K562 (cell line): ENCODE data around the gene MMP24OS. TPM values are rescaled to one million over a fixed set of nuclear protein-coding genes. Genes with fewer than 3 reads are reported as not detected.

Experiments used
- ATAC-seq: fragments of 200-7000 bp; cut with Tn5 transposase; 3 replicates; pipeline ENCODE4 v1.9.1; 2020; ENCODE audit warnings: moderate library complexity
- BruUV-seq: library from RNA; stranded (reverse); fragments of 400-500 nt; replicated peaks from 2 replicates; lab custom pipeline; 2021; lab: Mats Ljungman, UMichigan
- CTCF ChIA-PET: fragments of 300-600 bp; formaldehyde crosslinking; extraction: SDS; loops from one replicate; lab custom pipeline; 2021; ENCODE audit warnings: low intra/inter-chr PET ratio; lab: Yijun Ruan, JAX
- POLR2A ChIA-PET: fragments of 300-600, 350-650 bp; sonication (Branson Sonifier 250); formaldehyde crosslinking; extraction: SDS; loops from one replicate; lab custom pipeline; 2021; ENCODE audit warnings: antibody characterized with exemption, inconsistent platforms; lab: Yijun Ruan, JAX
- DNase-seq, 4 experiments: peaks; one replicate each; pipeline versions ENCODE4 v3.0.0 to v3.0.0-alpha.2; 2011 to 2018; ENCODE audit warnings: low spot score in 3 of 4, mixed read lengths in 3 of 4; ENCODE audit errors: extremely low read depth in 1 of 4
- FAIRE-seq: peaks from 2 replicates; lab custom pipeline; 2011; peaks lifted over from hg19 to GRCh38; lab: Jason Lieb, UNC
- H2AFZ ChIP-seq: 2 replicates; pipeline ENCODE4 v1.6.0; 2011; ENCODE audit warnings: low read depth, low read length, control low read depth, inconsistent platforms
- H3K27ac ChIP-seq: fragments of 200-600 bp; 3 replicates; pipeline ENCODE4 v1.8.0; 2011; ENCODE audit warnings: low read depth, mild to moderate bottlenecking, control low read depth, inconsistent platforms, low read length, moderate library complexity, mixed read lengths; ENCODE audit errors: extremely low read depth
- H3K27me3 ChIP-seq, 2 experiments: fragments of 300-600 bp in 1 of 2; 2 replicates in 1 of 2; 3 replicates in 1 of 2; pipeline versions ENCODE4 v1.6.0 to v1.8.0; 2011; ENCODE audit warnings: inconsistent platforms in 2 of 2, low read length in 2 of 2, mild to moderate bottlenecking in 1 of 2, mixed read lengths in 1 of 2, moderate library complexity in 1 of 2; ENCODE audit not compliant: control insufficient read depth in 2 of 2, insufficient read depth in 2 of 2
- H3K36me3 ChIP-seq: fragments of 300-600 bp; 3 replicates; pipeline ENCODE4 v1.8.0; 2011; ENCODE audit warnings: mild to moderate bottlenecking, low read length, inconsistent platforms; ENCODE audit not compliant: control insufficient read depth, insufficient read depth
- H3K4me1 ChIP-seq, 2 experiments: fragments of 200-600 bp in 1 of 2; replicated peaks in 1 of 2; 2 replicates in 1 of 2; 3 replicates in 1 of 2; pipeline versions ENCODE4 v1.5.1 to v1.8.0; 2011; ENCODE audit warnings: inconsistent platforms in 2 of 2, low read length in 2 of 2, mild to moderate bottlenecking in 1 of 2, mixed read lengths in 1 of 2, moderate library complexity in 1 of 2; ENCODE audit not compliant: control insufficient read depth in 2 of 2, insufficient read depth in 2 of 2
- H3K4me2 ChIP-seq: 2 replicates; pipeline ENCODE4 v1.6.1; 2011; ENCODE audit warnings: low read length, control low read depth, inconsistent platforms, mixed read lengths; ENCODE audit not compliant: insufficient read depth
- H3K4me3 ChIP-seq: fragments of 200-600 bp; sonication (generic), shearing (Covaris generic); 2 replicates; pipeline ENCODE4 v1.5.1; 2016; ENCODE audit warnings: control low read depth, inconsistent platforms
- H3K79me2 ChIP-seq: fragments of 200-600 bp; 3 replicates; pipeline ENCODE4 v1.8.0; 2011; ENCODE audit warnings: low read length, inconsistent platforms; ENCODE audit not compliant: control insufficient read depth, insufficient read depth
- H3K9ac ChIP-seq, 2 experiments: 2 replicates each; pipeline versions ENCODE4 v1.6.0 to v1.6.1; 2011; ENCODE audit warnings: low read depth in 2 of 2, low read length in 2 of 2, control low read depth in 1 of 2, inconsistent platforms in 1 of 2, mild to moderate bottlenecking in 1 of 2, mixed read lengths in 1 of 2; ENCODE audit not compliant: insufficient read depth in 1 of 2
- H3K9me1 ChIP-seq: one replicate; pipeline ENCODE4 v1.6.0; 2011; ENCODE audit warnings: inconsistent platforms, mild to moderate bottlenecking, low read length, moderate library complexity; ENCODE audit not compliant: control insufficient read depth, insufficient read depth
- H3K9me3 ChIP-seq: replicated peaks from 2 replicates; pipeline ENCODE4 v1.5.1; 2011; ENCODE audit warnings: low read depth, low read length, inconsistent platforms; ENCODE audit not compliant: control insufficient read depth, insufficient read depth
- H4K20me1 ChIP-seq: replicated peaks from 2 replicates; pipeline ENCODE4 v1.6.1; 2011; ENCODE audit warnings: low read length, inconsistent platforms, mixed read lengths; ENCODE audit not compliant: control insufficient read depth, insufficient read depth
- AFF1 ChIP-seq, 2 experiments: fragments of 450-650 bp; IDR thresholded peaks; 2 replicates each; pipeline ENCODE4 v1.6.1; 2018; ENCODE audit warnings: mild to moderate bottlenecking in 2 of 2, low read depth in 1 of 2; ENCODE audit not compliant: partially characterized antibody in 2 of 2
- BCOR ChIP-seq: fragments of 450-650 bp; IDR thresholded peaks from 2 replicates; pipeline ENCODE4 v1.6.1; 2016
- CBFA2T3 ChIP-seq: fragments of 450-650 bp; IDR thresholded peaks from 2 replicates; pipeline ENCODE4 v1.6.1; 2017
- CEBPB ChIP-seq: fragments of 450-650 bp; IDR thresholded peaks from 2 replicates; pipeline ENCODE4 v1.6.1; 2016; ENCODE audit warnings: missing genetic modification characterization, missing compliant biosample characterization
- CEBPG ChIP-seq, 3 experiments: fragments of 200-800 bp in 1 of 3; sonication (Bioruptor generic) in 1 of 3; sonication (generic) in 1 of 3; formaldehyde crosslinking in 1 of 3; IDR thresholded peaks in 2 of 3; conservative IDR thresholded peaks in 1 of 3; 2 replicates each; pipeline versions ENCODE4 v1.6.1 to v1.8.0; 2016 to 2022; ENCODE audit warnings: missing compliant biosample characterization in 2 of 3, missing genetic modification characterization in 2 of 3, mild to moderate bottlenecking in 1 of 3, missing genetic modification reagents in 1 of 3
- CTBP1 ChIP-seq: fragments of 450-650 bp; IDR thresholded peaks from 2 replicates; pipeline ENCODE4 v1.6.1; 2016; ENCODE audit warnings: borderline replicate concordance
- HOXB6 ChIP-seq: fragments of 250-450 bp; sonication (Bioruptor Pico); IDR thresholded peaks from 2 replicates; pipeline ENCODE4 v1.5.1; 2022; ENCODE audit warnings: mild to moderate bottlenecking, borderline replicate concordance
- MEIS2 ChIP-seq: fragments of 450-650 bp; IDR thresholded peaks from 2 replicates; pipeline ENCODE4 v1.6.1; 2014; ENCODE audit warnings: mild to moderate bottlenecking; ENCODE audit not compliant: partially characterized antibody
- PKNOX1 ChIP-seq: fragments of 450-650 bp; IDR thresholded peaks from 2 replicates; pipeline ENCODE4 v1.6.1; 2016
- TCF3 ChIP-seq: sonication (generic); formaldehyde crosslinking; IDR thresholded peaks from 2 replicates; pipeline ENCODE4 v1.4.0; 2020; ENCODE audit warnings: mild to moderate bottlenecking, missing genetic modification reagents
- ZBTB43 ChIP-seq: sonication (generic); formaldehyde crosslinking; IDR thresholded peaks from 2 replicates; pipeline ENCODE4 v1.8.0; 2023; ENCODE audit warnings: mild to moderate bottlenecking, missing genetic modification reagents
- WGBS: fragments of 100-300 bp; shearing (Covaris generic); methylation state at CpG from one replicate; pipeline ENCODE4 v1.1.6; 2016; ENCODE audit warnings: low coverage, mixed read lengths; ENCODE audit not compliant: insufficient coverage; ENCODE audit errors: missing lambda C conversion rate; 5-methylcytosine and 5-hydroxymethylcytosine counted together
- in situ Hi-C: fragments of 300-500 bp; cut with MboI; formaldehyde crosslinking; loops from 4 replicates; pipeline ENCODE4 v1.15.0; 2018; ENCODE audit warnings: inconsistent platforms, mixed read lengths
- intact Hi-C: fragments of 100-400 bp; cut with micrococcal nuclease; formaldehyde crosslinking; loops from 2 replicates; pipeline ENCODE4 v1.14.2; 2022
- polyA plus RNA-seq, 8 experiments: library from polyadenylated mRNA; depleted of rRNA in 4 of 8; stranded (reverse) in 5 of 8; unstranded in 3 of 8; fragments of >200 nt; fragmentation: Nextera tagmentation in 2 of 8; fragmentation: Illumina TruSeq in 1 of 8; extraction: Ambion mirVana in 2 of 8; extraction: Trizol in 1 of 8; gene quantifications; 2 replicates each; pipeline versions ENCODE4 v1.2.1 to v1.2.3, GENCODE V29; 2011 to 2014; ENCODE audit warnings: inconsistent platforms in 1 of 8, missing spikeins in 1 of 8
- total RNA-seq, 7 experiments: library from RNA; depleted of rRNA in 6 of 7; stranded (reverse); fragments of >200 nt in 6 of 7; fragmentation: Illumina TruSeq in 2 of 7; extraction: Trizol in 2 of 7; gene quantifications; 2 replicates each; pipeline versions ENCODE4 v1.2.1 to v1.2.3, GENCODE V29; 2011 to 2021; ENCODE audit warnings: low replicate concordance in 1 of 7

MMP24OS gene
- total and polyA plus RNA-seq, 9 of the 15 experiments (the other 6 are each of a cell fraction or from before 2014, with no cell fraction given) = 0.92 to 41.5 (median 11.4) TPM

- TF ChIP-seq PKNOX1 (no peak), BCOR (no peak), ZBTB43 (CRISPR knock-in tag) (no peak)
Observed at GRCh38 chr20:35238735-35239134, 39.2 kb downstream of the MMP24OS start (continued).

- ChIA-PET POLR2A (no interaction called here), CTCF (interaction anchor here (0.7 kb wide), 1 partner anchor 12 kb away, joined by 4 read pairs; no protein-coding TSS in a partner anchor)
- BruUV-seq = no TSS peak
- intact Hi-C loops = no loop called here
- Histone ChIP-seq H3K9me1 (no peaks in the 10 kb centered on the region), H3K27ac (no peak overlapping the region), H3K27me3 (peaks cover 23 to 65% of the 10 kb centered on the region in 2 experiments), H3K79me2 (no peaks in the 10 kb centered on the region), H3K4me3 (no peak overlapping the region), H3K4me2 (no peak overlapping the region), H3K9ac (no peak overlapping the region), H3K4me1 (no peaks in the 10 kb centered on the region; a peak in 1 of 5 replicates), H2AFZ (no peak overlapping the region), H4K20me1 (peaks cover 8% of the 10 kb centered on the region; the same call in 1 of the 2 replicates), H3K36me3 (no peaks in the 10 kb centered on the region), H3K9me3 (no peaks in the 10 kb centered on the region)
- no peak for TF ChIP-seq CEBPG (CRISPR knock-in tag; IDR thresholded peaks at IDR 0.05)
- peak in 1 of 2 experiments; percentile 50; a peak in 1 of 4 replicates for TF ChIP-seq CEBPG (tag; conservative IDR thresholded peaks at IDR 0.05 in 1 of 2, IDR thresholded peaks at IDR 0.05 in 1 of 2)
- TF ChIP-seq CTBP1 = peak; percentile 38; the same call in 1 of the 2 replicates
- TF ChIP-seq TCF3 (CRISPR knock-in tag) = peak; percentile 49
- peak; percentile 46 for TF ChIP-seq MEIS2
- TF ChIP-seq HOXB6 (CRISPR knock-in tag) = no peak
- peak; percentile 36; the same call in 1 of the 2 replicates for TF ChIP-seq CBFA2T3
- TF ChIP-seq AFF1 (IDR thresholded peaks at IDR 0.05; ENCODE audit: low read depth in 1 of 2, partially characterized antibody in 2 of 2) = no peak
- peak; percentile 50; the same call in 1 of the 2 replicates for TF ChIP-seq CEBPB (tag)
- 0 out of 2 replicates have a peak, but pooled peaks have one; percentile 12 for TF ChIP-seq PKNOX1
- FAIRE-seq (no peak), DNase-seq (peak in 3 of 4 experiments; percentile 21 to 48 (median 38)), ATAC-seq (no peak)
- WGBS = 0% methylated on average over 4 of the region's 4 CpGs
- in situ Hi-C loops = no loop called here
Observed at GRCh38 chr20:35238170-35238569, 39.8 kb downstream of the MMP24OS start.
